Activated naive CD8-positive, alpha-beta T cell treated with anti-CD3 and anti-CD28 coated beads for 36 hours (primary cell): Measurements from ENCODE around the gene KCNIP3. TPM values are rescaled to one million over a fixed set of nuclear protein-coding genes. Genes with fewer than 3 reads are reported as not detected.
"Not testable (repeated sequence)": the region's sequence is repeated elsewhere in the genome, so short reads cannot be mapped to it uniquely, and the experiment has no call there.

Experiments used
- DNase-seq: peaks from one replicate; pipeline ENCODE4 v3.0.0; 2021
- H3K27ac Mint-ChIP-seq: one replicate; pipeline ENCODE4 v1.8.0; 2022; ENCODE audit warnings: mild to moderate bottlenecking, moderate library complexity, mixed read lengths
- H3K27me3 Mint-ChIP-seq: one replicate; pipeline ENCODE4 v1.8.0; 2022; ENCODE audit warnings: mild to moderate bottlenecking, mixed read lengths
- H3K36me3 Mint-ChIP-seq: one replicate; pipeline ENCODE4 v1.8.0; 2021; ENCODE audit warnings: mild to moderate bottlenecking, mixed read lengths
- H3K4me1 Mint-ChIP-seq: one replicate; pipeline ENCODE4 v1.8.0; 2021; ENCODE audit warnings: mixed read lengths
- H3K4me3 Mint-ChIP-seq: one replicate; pipeline ENCODE4 v1.8.0; 2022; ENCODE audit warnings: mild to moderate bottlenecking, moderate library complexity, mixed read lengths
- H3K9me3 Mint-ChIP-seq: one replicate; pipeline ENCODE4 v1.8.0; 2022; ENCODE audit warnings: mixed read lengths
- total RNA-seq, 2 experiments: library from RNA; stranded (reverse); gene quantifications; one replicate each; pipeline ENCODE4 v1.2.3, GENCODE V29; 2021

KCNIP3 gene
- total RNA-seq = not detected

DNA sequence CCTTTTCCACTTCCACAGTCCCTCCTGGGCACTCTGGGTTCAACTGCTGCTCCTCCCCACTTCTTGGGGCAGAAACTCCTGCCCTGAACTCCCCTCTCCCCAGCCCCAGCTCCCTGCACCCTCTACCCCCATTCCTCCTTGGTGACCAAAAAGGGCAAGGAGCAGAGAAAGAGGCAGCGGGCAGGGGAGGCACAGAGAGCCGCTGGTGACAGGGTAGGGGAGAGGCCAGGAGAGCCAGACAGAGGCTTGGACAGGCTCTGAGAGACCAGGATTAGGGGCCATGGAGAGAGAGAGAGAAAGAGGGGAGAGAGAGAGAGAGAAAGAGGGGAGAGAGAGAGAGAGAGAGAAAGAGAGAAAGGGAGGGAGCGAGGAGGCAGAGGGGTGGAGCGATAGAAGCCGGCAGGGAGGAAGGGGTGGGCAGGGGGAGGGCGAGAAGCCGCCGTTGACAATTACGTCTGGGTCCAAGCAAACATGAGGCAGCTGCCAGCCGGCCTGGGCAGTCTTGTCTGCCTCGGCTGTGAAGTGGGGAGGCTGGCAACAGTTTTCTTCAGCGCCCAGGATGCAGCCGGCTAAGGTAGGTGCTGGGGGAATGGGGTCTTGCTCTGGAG is at the start of gene KCNIP3:
Gene KCNIP3, plus strand, starts transcription at position 468 of the 608 bp plus-strand sequence. Its CDS starts 92 bp downstream, at position 560.
- Mint-ChIP-seq H3K27ac (no peak within 1 kb of the TSS), H3K27me3 (peaks cover 7% of the 10 kb centered on the region), H3K36me3 (no peaks in the 10 kb centered on the region), H3K4me3 (no peak within 1 kb of the TSS), H3K9me3 (no peaks in the 10 kb centered on the region), H3K4me1 (no peaks in the 10 kb centered on the region)
- no peak for DNase-seq

DNA sequence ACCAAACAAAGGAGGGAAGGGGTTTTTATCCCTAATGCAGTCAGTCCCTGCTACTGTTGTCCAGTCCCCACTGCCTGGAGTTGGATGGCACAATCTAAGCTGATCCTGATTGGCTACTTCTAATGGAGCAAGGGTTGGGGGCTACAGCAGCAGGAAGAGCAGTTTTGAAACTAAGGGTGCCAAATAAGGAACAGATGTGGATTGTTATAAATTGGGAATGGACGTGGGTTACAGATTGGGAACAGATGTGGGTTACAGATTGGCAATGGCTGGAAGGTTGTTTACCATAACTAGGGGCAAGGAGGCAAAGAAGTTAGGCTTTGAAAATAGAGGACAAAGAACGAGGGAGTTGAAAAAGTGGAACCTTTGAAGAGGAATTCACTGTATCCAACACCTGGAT is 38.9 kb upstream of the KCNIP3 start:
- Mint-ChIP-seq H3K27me3 (no peaks in the 10 kb centered on the region), H3K27ac (no peak overlapping the region), H3K36me3 (peaks cover 2% of the 10 kb centered on the region), H3K4me3 (no peak overlapping the region), H3K9me3 (peaks cover 30% of the 10 kb centered on the region), H3K4me1 (no peaks in the 10 kb centered on the region)
- DNase-seq = no peak

DNA sequence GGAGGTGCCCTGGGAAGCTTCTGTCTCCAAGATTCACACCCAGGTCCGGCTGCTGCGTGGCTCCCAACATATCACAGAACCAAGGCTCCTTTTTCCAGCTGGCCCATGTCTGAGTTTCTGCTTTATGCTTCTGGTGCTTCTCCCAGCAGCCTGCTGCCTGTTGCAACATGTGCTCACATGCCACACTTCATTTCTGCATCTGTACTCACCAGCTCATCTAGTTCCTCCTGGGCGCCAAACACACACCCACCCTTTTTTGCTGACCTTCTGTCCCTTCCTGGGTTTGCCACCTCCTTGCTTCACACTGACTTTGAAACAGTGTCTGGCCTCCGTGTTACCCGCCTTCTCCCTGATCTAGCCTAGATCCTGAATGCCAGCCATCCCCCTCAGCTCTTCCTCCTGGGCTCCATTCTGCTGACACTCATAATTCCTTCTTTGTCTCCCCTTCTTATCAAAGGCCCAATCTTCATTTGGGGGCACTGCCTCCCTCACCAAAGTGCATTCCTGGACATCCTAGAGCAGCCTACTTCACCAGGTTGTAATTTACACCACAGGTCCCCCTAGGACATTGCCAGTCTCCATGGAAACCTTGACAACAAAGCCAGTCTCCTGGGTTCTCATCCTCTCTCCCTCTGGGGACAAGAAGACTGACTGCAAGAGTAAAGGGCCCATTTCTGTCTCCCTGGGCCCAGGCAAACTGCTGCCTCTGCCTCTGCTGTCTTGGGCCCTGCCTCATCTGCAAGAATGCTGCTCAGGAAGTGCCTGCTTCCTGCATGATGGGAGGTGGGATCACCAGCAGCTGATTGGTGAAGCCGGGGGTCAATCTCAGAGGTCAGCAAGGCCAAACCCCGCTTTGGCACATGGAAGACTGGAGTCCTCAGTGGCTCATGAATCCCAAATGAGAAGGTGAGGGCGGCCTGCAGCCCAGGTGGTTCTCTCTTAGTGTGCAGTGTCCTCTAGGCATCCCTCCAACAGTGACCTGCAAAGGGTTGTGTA is 36.8 kb upstream of the KCNIP3 start:
- Mint-ChIP-seq H3K36me3 (peaks cover 2% of the 10 kb centered on the region), H3K27ac (no peak overlapping the region), H3K4me1 (no peaks in the 10 kb centered on the region), H3K4me3 (no peak overlapping the region), H3K27me3 (no peaks in the 10 kb centered on the region), H3K9me3 (peaks cover 23% of the 10 kb centered on the region)
- DNase-seq = no peak

DNA sequence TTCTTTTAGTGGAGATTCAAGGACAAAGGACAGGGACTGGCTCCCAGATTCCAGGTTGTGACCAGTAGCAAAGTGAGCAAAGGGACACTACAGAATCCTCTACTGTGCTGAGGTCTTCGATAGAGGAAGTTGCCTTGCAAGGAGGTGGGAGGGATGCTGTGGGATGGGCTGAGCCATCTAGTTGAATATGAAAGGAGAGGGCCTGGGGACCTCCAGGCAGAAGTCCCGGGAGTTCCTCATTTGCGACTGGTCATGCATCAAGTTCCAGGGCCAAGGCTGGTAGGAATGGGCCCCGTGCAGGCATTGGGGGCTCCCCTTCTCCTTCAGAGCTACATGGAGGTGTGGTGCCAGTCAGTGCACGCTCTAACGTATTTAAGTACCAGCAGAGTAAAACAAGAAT is 35.5 kb upstream of the KCNIP3 start:
- Mint-ChIP-seq H3K4me1 (no peaks in the 10 kb centered on the region), H3K27me3 (no peaks in the 10 kb centered on the region), H3K36me3 (peaks cover 2% of the 10 kb centered on the region), H3K27ac (no peak overlapping the region), H3K4me3 (no peak overlapping the region), H3K9me3 (peaks cover 16% of the 10 kb centered on the region)
- no peak for DNase-seq

DNA sequence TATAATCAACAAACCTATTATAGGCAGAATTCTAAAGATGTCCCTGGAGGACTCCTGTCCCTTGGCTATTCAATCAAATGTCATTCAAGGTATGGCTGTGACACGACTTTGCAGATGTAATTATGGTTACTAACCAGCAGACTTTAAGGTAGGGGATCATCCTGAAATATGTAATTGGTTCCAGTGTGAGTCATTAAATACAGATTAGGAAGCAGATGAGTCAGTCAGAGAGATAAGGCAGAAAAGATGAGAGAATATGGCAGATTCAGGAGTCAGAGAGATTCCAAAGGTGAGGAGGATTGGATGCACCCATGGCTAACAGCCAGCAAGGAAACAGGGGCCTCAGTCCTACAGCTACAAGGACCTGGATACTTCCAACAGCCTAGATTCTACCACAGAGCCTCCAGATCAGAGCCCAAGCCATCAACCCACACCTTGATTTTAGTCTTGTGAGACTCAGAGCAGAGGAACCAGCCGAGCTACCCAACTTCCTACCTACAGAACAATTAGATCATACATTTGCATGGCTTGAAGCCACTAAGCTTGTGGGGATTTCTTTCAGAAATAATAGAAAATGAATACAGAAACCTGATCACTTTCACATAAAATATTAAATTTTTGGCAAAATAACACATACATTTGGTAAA is 34.1 kb upstream of the KCNIP3 start:
- Mint-ChIP-seq H3K9me3 (peaks cover 10% of the 10 kb centered on the region), H3K4me3 (no peak overlapping the region), H3K27me3 (no peaks in the 10 kb centered on the region), H3K4me1 (no peaks in the 10 kb centered on the region), H3K36me3 (peaks cover 2% of the 10 kb centered on the region), H3K27ac (no peak overlapping the region)
- no peak for DNase-seq

DNA sequence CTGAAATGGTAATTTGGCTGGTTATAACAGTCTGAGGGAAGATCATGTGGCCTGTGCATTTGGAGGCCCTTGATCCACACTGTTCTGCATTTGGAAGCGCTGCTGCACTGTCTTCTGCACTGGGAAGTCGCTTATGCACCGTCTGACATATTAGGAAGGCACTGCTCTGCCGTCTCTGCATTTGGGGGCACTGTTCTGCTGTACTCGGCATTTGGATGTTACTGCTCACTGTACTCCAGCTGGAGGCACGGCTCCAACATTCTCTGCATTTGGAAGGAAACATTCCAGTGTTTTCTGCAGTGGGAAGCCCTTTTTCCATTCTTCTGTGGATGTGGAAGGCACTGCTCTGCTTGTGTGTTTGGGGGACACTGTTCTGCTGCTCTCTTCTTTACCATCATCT is 32.5 kb upstream of the KCNIP3 start:
- no peak for DNase-seq
- Mint-ChIP-seq H3K36me3 (peaks cover 2% of the 10 kb centered on the region), H3K4me1 (no peaks in the 10 kb centered on the region), H3K4me3 (no peak overlapping the region), H3K9me3 (no peaks in the 10 kb centered on the region), H3K27me3 (no peaks in the 10 kb centered on the region), H3K27ac (no peak overlapping the region)

DNA sequence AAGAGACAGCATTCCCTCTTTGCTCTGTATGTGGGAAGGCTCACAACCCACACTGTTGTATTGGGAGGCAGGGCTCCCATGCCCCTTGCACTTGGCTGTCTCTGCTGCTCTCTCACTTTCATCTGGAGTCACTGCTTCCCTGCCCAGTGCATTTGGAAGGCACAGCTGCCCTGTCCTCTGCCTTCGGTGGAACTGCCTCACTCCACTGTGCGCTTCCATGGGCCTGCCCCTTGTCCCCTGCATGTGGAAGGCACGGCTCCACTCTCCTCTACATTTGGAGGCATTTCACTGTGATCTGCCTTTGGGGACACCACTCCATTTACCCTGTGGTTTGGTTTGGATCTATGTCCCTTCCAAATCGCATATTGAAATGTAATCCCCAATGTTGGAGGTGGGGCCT is 32.0 kb upstream of the KCNIP3 start:
- DNase-seq = no peak
- H3K4me3 Mint-ChIP-seq = no peak overlapping the region
- H3K36me3 Mint-ChIP-seq = peaks cover 2% of the 10 kb centered on the region
- H3K27me3 Mint-ChIP-seq = no peaks in the 10 kb centered on the region
- no peak overlapping the region for H3K27ac Mint-ChIP-seq
- H3K4me1 Mint-ChIP-seq = no peaks in the 10 kb centered on the region
- no peaks in the 10 kb centered on the region for H3K9me3 Mint-ChIP-seq

DNA sequence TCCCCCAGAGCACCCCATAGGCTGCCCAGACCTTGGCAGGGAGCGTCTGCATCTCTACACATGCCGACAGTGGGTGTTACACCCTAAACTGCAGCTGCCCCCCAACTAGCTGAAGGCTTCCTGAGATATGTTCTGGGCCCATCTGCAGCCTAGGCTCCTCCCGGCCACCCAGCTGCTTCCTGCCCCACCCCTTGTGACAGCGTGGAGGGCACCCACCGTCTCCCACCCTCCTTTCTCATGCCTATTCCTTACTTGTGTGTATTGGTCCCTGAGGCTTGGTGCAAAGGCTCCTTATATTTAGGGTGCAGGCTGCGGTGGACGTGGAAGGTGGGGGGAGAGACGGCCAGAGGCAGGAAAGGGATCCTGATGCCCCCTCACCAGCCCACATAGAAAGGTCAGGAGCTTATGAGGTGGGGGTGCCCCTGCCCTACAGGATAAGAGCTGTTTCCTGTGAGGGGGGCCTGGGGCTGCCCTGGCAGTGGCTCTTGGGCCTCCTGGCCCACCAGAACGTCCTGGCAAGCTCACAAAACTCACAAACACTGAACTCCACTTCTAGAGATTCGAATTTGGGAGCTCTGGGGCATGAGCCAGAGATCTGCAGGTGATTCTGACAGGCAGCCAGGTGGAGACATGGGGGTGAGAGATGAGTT is 30.2 kb upstream of the KCNIP3 start:
- no peak for DNase-seq
- Mint-ChIP-seq H3K36me3 (no peaks in the 10 kb centered on the region), H3K27me3 (no peaks in the 10 kb centered on the region), H3K4me1 (no peaks in the 10 kb centered on the region), H3K9me3 (no peaks in the 10 kb centered on the region), H3K27ac (no peak overlapping the region), H3K4me3 (no peak overlapping the region)

DNA sequence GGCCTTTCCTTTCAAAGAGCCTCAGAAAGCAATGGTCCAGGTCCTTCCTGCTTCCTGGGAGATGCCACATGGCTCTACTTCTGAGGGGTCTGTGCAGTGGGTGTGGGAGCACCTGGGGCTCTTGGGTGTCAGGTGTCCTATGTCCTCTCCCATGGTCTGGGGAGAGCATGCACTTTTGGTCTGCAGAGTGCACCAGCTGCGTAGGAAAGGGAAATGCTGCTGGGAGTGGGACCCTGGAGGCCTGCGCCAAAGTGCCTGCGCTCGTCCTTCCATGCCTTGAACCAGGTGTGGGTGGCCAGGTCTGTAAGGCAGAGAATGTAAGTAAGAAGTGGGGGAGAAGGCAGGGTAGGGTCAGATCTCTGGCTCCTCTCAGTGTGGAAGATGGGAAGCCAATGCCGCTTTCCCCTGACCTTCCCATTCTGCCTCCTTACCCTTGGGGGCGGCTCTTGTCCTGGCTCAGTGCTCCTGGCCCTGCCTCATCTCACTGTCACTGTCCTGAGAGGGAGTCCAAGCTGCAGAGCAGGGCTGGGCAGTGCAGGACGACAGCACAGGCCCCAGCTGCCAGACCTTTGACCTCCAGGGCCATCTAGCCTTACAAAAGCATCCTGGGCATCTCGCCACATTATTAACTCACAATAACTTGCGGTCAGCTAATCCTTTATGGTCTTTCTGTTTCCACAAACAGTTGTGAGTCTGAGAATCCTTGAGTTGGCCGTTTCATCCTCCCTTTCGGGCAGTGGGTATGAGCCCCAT is 29.5 kb upstream of the KCNIP3 start:
- Mint-ChIP-seq H3K36me3 (no peaks in the 10 kb centered on the region), H3K27ac (no peak overlapping the region), H3K27me3 (no peaks in the 10 kb centered on the region), H3K4me3 (no peak overlapping the region), H3K9me3 (no peaks in the 10 kb centered on the region), H3K4me1 (no peaks in the 10 kb centered on the region)
- no peak for DNase-seq

DNA sequence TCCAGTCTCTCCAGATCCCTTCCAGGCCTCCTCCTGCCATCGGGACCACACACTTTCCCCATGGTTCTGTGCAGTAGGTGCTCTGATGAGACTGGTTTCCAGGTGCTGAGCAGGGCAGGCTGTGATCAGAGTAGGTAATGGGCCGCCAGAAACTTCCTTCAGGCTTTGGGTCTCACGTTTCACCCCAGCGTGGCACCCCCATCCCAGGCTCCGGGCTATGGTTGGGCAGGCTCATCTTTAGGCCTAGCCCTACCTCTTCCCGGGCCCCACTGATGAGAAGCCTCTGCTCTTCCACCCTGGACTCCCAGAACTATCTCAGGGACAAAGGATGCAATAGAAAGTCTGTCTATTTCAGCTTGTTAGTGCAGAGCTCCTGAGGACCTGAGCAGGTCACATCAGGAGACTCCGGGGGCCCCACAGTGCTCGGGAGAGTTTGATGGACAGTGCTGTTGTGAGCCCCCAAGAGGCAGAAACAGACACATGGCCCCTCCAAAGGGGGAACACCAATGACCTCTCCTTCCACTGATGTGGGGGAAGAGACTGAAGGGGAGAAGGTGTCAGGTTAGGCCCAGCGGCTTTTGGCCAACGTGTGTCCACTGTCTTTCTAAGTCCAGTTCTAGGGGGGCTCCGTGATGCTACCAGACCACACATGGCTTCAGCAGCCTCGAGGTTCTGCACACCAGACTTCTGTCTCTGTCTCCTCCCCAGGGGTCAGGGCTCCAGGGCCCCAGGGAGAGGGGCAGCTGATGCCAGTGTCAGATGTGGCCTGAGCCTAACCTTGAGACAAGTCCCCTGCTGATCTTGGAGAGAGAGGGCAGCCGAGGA is 28.7 kb upstream of the KCNIP3 start:
- H3K9me3 Mint-ChIP-seq = no peaks in the 10 kb centered on the region
- no peaks in the 10 kb centered on the region for H3K27me3 Mint-ChIP-seq
- H3K36me3 Mint-ChIP-seq = no peaks in the 10 kb centered on the region
- no peak overlapping the region for H3K4me3 Mint-ChIP-seq
- no peaks in the 10 kb centered on the region for H3K4me1 Mint-ChIP-seq
- no peak for DNase-seq
- no peak overlapping the region for H3K27ac Mint-ChIP-seq

DNA sequence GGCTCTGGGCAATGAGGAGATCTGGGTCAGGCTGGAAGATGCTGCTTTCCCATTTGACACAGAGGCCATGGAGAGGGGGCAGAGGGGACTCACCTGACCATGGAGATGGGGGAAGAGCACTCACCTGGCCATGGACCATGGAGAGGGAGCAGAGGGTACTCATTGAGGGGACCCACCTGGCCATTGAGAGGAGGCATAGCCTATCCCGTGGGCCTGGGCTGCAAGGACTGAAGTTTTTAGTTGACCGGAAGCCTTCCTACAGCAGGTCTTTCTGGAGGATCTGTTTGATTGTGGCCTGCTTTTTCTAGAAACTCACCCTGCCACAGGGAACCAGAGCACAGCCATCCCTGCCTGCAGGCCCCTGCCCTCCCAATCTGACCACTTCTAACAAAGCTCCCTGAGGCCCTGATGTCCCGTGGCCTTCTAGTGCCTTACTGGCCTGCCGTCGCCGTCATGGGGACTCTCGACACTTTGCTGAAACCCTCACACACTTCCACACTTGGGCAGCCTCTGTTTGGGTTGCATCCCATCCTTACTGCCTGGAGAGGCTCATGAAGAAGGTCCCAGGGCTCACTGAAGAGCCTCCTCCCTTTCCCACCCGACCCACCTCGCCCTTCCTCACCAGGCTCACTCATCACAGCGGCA is 28.0 kb upstream of the KCNIP3 start:
- Mint-ChIP-seq H3K36me3 (no peaks in the 10 kb centered on the region), H3K27me3 (no peaks in the 10 kb centered on the region), H3K4me1 (no peaks in the 10 kb centered on the region), H3K27ac (no peak overlapping the region), H3K9me3 (no peaks in the 10 kb centered on the region), H3K4me3 (no peak overlapping the region)
- no peak for DNase-seq

DNA sequence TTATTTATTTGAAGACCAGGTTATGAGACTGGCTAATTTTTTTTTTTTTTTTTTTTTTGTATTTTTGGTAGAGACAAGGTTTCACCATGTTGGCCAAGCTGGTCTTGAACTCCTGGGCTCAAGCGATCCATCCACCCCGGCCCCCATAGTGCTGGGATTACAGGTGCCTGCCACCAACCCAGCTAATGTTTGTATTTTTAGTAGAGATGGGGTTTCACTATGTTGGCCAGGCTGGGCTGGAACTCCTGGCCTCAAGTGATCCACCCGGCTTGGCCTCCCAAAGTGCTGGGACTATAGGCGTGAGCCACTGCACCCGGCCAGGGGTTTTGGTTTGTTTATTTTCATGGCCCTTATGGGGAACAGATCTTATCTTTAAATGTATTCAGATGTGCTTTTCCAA is 27.4 kb upstream of the KCNIP3 start:
- H3K27ac Mint-ChIP-seq, H3K4me1 Mint-ChIP-seq, H3K9me3 Mint-ChIP-seq, H3K27me3 Mint-ChIP-seq, DNase-seq, H3K36me3 Mint-ChIP-seq, H3K4me3 Mint-ChIP-seq: not testable (repeated sequence)

DNA sequence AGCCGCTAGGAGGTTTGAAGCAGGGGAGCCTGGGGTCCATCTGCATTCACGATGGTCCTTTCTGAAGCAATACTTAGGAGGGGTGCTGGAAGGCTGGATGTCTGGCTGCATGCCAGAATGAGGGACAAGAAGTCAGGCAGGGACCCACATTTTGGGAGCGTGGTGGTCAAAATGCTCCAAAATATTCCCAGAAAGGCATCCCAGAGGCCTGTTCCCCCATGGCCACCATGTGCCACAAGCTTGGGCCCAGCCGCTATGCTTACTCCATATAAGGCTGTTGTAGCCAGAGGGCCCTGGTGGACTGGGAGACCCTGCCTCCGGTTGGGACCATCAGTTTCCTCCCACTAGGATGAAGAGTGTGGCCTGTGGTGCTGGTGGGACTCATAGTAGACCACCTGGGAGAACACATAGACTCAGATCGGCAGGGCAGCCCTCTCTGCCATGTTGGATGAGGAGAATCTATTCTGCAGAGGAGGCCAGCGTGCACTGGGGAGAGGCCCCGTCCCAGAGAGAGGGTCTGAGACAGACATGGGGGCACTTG is 26.5 kb upstream of the KCNIP3 start:
- Mint-ChIP-seq H3K36me3 (no peaks in the 10 kb centered on the region), H3K4me3 (no peak overlapping the region), H3K4me1 (no peaks in the 10 kb centered on the region), H3K27ac (no peak overlapping the region), H3K27me3 (no peaks in the 10 kb centered on the region), H3K9me3 (no peaks in the 10 kb centered on the region)
- DNase-seq = no peak
